Measurements from ENCODE around the gene PRRT1.
"Not testable (repeated sequence)": the region's sequence is repeated elsewhere in the genome, so short reads cannot be mapped to it uniquely, and the experiment has no call there.

PRRT1 gene

DNA sequence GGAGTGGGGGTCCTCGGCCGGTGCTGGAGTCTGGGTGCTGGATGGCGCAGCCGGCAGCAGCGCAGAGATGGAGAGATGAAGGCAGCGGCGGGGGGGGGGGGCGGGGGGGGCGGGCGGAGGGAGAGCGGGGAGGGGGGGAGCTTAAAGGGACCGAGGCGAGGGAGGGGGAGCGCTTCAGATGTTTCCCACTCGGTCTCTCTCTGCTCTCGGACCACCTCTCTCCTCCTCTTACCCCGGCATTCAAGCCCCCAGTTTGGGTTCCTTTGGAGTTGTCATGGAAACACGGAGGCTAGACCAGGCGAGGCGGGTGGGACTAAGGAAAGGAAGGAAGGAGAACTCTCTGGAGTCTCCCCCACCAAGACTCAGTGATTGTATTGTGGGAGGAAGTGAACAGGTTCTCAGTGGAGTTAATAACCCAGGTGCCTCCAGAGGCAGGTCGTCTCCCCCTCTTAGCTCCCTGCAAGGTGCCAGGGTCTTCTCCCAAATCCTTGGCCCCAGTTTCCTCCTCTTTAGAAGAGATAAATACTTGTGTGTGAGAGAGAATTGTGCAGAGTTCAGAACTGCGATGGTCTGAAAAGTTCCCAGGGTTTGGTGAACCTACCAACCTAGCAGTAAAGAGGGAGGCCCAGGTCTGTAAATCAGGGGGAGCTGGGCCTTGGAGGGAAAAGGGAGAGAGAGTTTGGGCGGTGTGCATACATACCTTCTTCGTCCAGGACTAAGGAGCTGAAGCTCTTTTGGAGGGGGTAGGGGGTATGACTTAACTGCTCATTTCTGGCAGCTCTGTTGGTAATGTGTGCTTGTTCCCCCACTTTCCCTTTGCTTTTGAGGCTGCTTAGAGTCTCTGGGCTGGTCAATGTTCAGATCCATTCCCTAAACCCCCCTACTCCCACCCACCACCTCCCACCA, at the start of gene PRRT1:
Gene PRRT1, minus strand, starts transcription at position 77 of the 906 bp plus-strand sequence. CDS start 112 bp downstream, outside the sequence.
- DNase-seq (ENCODE audit: low read depth in 2 of 2), result no peak

GRCh38 chr6:32200711-32201475, 49.2 kb upstream of the PRRT1 start:
- no peak for DNase-seq (ENCODE audit: low read depth in 2 of 2)

DNA sequence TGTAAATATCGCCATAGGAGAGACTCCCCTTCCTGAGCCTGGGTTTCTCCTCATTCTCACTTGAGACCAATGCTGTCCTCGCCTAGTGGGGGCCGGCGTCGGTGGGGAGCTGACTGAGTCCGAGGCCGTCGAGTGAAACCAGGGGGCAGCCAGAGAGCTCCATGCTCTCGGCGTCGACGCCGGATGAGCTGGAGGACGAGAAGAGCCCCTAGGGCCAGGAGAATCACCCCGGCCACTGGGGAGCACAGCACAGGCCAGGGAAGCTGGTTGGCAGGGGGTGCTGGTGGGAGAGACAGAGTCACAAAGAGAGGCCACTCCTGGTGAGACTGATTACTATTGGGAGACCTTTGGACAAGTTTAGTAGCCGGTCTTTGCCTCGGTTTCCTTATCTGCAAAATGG, 47.1 kb upstream of the PRRT1 start:
- no peak for DNase-seq (ENCODE audit: low read depth in 2 of 2)

DNA sequence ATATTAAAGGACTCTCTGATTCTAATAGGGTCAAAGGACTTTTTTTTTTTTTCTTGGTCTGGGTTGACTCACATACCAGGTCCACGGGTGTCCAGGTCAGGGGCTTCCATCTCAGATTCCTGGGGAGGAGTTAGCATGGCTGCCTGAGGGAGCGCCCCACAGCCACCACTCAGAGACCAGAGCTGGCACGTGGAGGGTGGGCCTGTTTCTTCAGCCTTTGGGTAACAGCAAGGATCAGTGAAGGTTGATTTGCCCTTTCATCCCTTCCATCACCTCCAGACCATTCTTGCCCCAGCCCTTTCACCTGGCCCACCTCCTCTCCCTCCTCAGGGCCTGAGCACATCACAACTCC, 46.6 kb upstream of the PRRT1 start:
- DNase-seq (ENCODE audit: low read depth in 2 of 2), result no peak

DNA sequence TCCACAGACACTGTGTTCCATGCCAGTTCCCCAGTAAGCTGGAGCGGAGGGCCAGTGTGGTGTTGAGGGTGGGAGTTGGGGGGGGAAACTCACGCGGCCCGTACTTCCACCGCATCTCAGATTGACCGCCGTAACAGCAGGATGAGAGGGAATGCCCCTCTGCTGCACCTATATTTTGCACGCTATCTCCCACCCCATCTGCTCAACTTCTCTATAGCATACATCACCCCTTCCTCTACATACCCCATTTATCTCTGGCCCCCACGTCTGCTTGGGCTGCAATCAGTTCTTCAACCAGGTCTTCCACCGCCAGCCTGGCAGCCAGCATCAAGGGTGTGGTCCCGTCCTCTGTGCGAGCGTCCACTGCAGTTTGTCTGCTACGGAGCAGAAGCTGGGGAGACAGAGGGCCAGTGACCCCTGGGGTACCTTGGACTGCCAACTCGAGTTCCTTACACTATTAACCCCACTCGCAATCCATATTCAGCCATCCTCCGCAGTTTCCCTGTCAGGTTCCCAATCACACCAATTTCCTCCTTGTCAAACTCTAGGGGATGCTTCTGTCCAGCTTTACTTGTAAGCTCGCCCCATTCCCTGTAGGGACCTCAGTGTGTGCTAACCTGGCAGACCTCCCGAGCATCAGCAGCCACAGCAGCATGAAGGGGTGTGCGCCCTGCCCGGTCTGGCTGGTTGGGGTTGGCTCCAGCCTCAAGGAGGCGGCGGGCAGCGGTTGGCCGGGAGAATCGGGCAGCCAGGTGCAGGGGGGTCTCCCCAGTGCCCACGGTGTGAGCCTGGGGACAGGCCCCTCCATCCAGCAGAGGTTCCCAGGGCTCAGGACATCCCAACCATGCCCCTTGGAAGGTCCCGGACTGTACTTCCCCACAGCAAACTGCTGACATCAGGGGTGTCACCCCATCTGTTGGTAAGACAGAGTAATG, 45.2 kb upstream of the PRRT1 start:
- DNase-seq (ENCODE audit: low read depth in 2 of 2), result no peak

DNA sequence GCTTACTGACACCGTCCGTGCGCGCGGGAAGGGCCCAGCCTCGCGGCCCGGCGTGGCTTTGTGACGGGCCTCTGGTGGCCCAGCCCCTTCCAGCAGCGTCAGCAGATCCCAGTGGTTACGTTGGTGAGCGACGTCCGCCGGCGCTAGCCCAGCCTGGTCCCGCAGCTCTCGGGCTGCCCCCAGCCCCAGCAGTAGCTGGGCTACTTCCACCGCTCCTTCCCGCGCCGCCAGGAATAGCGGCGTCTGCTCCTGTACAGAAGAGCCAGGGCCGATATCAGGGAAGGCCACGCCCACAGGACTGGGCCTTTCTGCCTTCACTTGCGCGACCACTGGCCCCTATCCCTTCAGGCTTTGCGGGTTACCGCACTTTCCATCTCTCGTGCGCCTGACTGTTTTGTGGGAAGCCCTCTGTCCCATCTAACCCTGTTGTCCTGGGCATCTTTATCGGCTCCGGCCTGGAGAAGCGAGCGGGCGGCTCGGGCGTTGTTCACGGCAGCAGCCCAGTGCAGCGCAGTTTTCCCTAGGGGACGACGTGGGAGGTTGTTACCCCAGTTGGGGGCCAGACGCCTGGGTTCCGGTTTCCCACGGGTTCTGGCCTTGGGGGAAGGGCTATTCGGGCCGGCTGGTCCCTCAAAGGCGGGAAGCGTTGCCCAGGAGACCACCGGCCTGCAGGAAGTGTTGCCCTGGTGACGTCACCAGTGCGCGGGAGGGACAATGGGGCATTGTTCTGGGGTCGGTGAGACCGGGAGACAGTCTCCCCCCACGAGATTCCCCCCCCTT, 44.4 kb upstream of the PRRT1 start:
- DNase-seq (ENCODE audit: low read depth in 2 of 2), result no peak

- DNase-seq (ENCODE audit: low read depth in 2 of 2), result peak; percentile 99 to 100
These were observed 43.8 kb upstream of the PRRT1 start for GRCh38 chr6:32195652-32195901.

DNA sequence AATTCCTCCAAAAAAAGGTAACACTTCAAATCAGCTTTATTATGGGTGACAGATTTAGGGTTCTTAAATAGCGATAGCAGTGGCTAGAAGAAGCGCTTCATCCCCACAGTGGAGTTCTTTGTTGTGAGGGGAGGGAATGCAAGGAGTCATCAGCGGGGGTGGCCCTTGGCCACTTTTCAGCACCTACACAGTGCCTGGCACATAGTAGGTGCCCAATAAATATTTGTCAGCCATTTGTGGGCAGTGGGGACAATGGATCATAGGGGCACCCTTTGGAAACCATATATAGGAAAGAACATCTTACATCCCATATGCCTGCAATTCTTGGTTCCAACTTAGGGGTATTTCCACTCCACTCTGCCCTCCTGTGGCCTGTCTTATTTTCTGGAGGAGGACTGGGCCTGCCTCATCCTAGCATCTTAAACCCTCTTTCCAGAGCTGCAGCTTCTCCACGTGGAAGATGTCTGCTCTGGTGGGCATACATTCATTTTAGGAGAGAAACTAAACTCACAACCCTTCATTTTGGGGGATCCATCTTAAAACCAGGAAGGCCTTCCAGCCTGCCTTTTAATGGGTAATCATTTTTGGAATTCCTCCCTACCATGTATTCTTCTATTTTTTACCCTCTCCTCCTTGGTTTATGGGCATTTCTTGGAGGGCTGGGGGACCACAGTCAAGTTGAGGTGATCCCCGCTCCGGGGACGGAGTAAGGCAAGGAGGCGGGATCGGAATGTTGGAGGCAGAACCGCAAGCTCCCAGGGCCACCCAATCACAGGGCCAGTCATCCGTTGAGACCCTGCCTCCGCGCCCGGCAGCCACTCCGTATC, 43.3 kb upstream of the PRRT1 start:
- no peak for DNase-seq (ENCODE audit: low read depth in 2 of 2)

- no peak for DNase-seq (ENCODE audit: low read depth in 2 of 2)
These were observed 42.6 kb upstream of the PRRT1 start for GRCh38 chr6:32194388-32194787.

DNA sequence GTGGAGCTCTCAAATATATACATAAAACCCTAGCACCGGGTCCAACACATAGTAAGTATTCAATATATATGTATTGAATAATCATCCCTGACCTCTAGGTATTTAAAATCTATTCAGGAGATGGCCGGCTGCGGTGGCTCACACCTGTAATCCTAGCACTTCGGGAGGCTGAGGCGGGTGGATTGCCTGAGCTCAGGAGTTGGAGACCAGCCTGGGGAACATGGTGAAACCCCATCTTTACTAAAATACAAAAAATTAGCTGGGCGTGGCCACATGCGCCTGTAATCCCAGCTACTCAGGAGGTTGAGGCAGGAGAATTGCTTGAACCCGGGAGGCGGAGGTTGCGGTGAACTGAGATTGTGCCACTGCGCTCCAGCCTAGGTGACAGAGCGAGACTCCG, 41.4 kb upstream of the PRRT1 start:
- DNase-seq (ENCODE audit: low read depth in 2 of 2), result not testable (repeated sequence)

DNA sequence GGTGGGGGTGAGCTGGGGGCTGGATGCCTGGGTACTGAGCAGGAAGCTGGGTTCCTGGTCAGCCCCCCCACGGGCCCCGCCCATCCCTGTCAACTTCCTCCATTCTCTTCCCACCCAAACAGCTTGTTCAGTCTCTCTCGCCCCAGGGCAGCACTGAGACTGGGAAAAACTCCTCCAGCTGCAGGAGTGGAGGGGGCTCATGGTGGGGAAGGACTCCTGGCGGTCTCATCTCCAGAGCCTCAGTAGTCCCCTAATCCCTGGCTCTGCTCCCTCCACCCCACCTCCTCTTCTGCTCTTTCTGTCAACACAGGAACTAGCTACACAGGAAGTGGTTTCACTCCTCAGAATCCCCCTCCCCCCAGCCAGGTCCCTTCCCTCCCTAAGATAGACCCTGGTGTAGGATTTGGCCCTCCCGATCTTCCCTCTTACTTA, 40.9 kb upstream of the PRRT1 start, which contains the start of gene GPSM3:
Gene GPSM3, minus strand, starts transcription at position 36 of the 432 bp plus-strand sequence. CDS start 130 bp downstream, outside the sequence.
- no peak for DNase-seq (ENCODE audit: low read depth in 2 of 2)

DNA sequence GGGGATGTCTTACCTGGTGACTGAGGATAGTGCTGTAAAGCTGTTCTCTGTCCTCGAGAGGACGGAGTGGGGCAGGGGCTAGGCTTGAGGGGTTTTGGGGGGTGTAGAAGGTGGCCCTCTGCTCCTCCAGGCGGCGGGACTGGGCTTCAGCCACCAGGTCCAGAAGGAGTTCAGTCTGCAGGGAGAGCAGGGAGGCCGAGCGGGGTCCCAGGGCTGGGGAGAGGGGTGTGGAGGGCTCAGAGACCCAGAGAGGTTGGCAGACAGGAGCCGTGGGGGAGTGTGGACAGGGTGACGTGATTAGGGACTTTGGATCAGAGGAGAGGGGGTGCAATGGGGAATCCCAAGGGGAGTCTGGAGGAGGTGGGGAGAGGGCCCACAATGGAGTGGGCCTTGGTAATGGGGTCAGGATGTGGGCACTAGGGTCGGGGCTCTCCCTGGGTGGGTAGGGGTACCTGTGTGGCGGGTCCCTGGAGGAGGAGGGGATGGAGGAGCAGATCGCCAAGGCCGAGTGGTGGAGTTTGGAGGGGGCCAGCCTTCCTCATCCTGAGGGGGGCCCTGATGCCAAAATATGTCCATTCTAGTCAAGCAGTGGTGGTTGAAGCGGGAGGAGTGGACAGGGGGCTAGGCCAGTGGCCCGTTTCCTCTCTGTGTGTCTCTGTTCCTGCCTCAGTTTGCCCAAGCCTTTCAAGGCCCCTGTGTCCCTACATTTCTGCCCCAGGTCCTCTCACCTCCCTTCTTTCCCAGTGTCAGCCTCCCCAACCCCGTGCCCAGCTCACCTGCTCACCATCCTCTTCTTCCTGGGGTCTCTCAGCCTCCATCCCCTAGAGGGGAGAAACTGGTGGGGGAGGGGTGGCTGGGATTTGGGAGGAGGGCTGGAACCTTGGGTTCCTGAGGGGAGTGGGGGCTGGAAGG, 40.2 kb upstream of the PRRT1 start:
- no peak for DNase-seq (ENCODE audit: low read depth in 2 of 2)

- no peak for DNase-seq (ENCODE audit: low read depth in 2 of 2)
These were observed 39.4 kb upstream of the PRRT1 start for GRCh38 chr6:32190911-32191677.

DNA sequence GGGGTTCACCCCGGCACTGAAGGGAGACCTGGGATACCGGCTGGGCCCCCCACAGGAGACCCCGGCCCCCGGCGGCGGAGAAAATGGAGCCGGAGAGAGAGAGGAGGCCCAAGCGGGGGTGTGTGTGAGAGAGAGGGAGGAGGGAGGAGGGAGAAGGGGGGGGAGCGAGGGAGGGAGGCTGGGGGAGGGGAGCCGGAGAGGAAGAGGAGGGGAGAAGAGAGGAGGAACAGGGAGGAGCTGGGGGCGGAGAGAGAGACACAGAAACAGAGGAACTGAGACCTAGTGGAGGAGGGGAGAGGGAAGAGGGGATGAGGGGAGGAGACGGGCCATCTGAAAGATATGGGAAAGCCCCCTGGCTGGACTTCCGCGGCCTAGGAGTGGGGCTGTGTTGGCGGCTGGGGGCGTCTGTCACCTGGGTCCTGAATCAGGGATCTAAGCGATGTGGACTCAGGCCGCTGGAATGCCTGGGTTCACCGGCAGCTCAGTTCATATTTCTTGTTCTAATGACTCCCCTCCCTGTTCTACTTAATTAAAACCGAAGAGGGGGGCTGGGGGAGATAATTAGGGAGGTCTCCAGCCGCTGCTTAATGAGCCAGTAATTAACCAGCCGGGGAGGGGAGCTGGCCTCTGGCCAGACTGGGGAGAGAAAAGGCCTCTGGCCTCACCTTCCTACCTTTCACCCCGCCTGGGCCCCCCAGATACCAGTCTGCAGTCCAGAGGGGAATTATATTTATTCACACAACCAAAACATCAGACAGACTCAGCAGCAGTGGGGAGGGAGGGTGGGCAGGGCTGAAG, 38.5 kb upstream of the PRRT1 start, which contains the start of gene PBX2:
Gene PBX2, minus strand, starts transcription at position 149 of the 798 bp plus-strand sequence. CDS start 287 bp downstream, outside the sequence.
- DNase-seq (ENCODE audit: low read depth in 2 of 2), result peak; percentile 55 to 74

- no peak for DNase-seq (ENCODE audit: low read depth in 2 of 2)
These were observed 38.0 kb upstream of the PRRT1 start for GRCh38 chr6:32189742-32190053.

GRCh38 chr6:32189069-32189741, 37.5 kb upstream of the PRRT1 start:
- DNase-seq (ENCODE audit: low read depth in 2 of 2), result no peak
